ENCODE results near the gene MRTFA. TPM values are rescaled to one million over a fixed set of nuclear protein-coding genes. Genes with fewer than 3 reads are reported as not detected.
"Not testable (repeated sequence)": the region's sequence is repeated elsewhere in the genome, so short reads cannot be mapped to it uniquely, and the experiment has no call there.

The MRTFA gene
- polyA plus RNA-seq, 1 donor = 35.9 TPM

- DNase-seq = no peak
Observed at GRCh38 chr22:40552070-40552469, 84.4 kb downstream of the MRTFA start.

GRCh38 chr22:40547729-40548143 lies 88.8 kb downstream of the MRTFA start:
- DNase-seq = no peak

DNA sequence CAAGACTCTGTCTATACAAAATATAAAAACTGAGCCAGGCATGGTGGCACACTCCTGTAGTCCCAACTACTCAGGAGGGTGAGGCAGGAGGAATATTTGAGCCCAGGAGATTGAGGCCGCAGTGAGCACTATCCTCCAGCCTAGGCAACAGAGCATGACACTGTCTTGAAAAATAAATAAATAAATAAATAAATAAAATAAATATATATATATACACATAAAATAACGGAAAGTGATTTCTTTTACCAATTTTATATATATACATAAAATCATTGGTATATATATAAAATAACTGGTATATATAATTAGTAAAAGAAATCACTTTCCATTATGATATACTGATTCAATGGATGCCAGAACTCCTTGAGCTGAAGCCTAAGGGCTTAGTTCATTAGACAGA lies 91.8 kb downstream of the MRTFA start:
- no peak for DNase-seq

GRCh38 chr22:40542821-40543540 lies 93.5 kb downstream of the MRTFA start:
- no peak for DNase-seq

DNA sequence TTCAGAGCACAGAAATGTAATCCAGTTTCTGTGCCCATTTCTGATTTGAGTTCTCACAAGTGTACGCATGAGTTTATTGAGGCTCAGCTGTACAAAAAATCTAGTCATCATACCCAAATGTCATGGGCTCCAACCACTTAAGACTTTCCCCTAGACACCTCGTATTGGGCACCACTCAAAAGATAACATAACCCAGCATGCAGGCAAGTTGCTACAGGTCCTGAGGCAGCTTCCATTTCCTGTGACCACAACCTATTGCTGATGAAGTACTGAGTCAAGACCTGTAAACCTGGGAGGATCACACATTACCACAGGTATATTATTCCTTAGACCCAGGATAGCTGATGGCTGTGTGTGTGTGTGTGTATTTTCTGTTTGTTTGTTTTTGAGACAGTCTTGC lies 95.2 kb downstream of the MRTFA start:
- no peak for DNase-seq

DNA sequence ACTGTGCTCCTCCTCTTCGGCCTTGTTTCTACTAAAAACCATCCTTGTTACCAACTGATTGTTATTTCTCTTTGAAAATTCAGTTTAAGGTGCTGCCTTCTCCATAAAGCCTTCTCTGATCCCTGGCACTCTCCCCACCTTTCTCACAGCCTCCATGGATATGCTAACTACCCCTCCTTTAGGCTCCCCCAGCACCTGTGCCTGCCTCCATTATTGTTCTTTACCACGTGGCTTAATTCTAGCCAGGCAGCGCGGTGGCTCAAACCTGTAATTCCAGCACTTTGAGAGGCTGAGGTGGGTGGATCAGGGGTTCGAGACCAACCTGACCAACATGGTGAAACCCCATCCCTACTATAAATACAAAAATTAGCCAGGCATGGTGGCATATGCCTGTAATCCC lies 96.3 kb downstream of the MRTFA start:
- no peak for DNase-seq

GRCh38 chr22:40536149-40536548 lies 100.4 kb downstream of the MRTFA start:
- DNase-seq = not testable (repeated sequence)

GRCh38 chr22:40535642-40536041 lies 100.9 kb downstream of the MRTFA start:
- DNase-seq = no peak

- DNase-seq = no peak
Observed at GRCh38 chr22:40535189-40535512, 101.4 kb downstream of the MRTFA start.

DNA sequence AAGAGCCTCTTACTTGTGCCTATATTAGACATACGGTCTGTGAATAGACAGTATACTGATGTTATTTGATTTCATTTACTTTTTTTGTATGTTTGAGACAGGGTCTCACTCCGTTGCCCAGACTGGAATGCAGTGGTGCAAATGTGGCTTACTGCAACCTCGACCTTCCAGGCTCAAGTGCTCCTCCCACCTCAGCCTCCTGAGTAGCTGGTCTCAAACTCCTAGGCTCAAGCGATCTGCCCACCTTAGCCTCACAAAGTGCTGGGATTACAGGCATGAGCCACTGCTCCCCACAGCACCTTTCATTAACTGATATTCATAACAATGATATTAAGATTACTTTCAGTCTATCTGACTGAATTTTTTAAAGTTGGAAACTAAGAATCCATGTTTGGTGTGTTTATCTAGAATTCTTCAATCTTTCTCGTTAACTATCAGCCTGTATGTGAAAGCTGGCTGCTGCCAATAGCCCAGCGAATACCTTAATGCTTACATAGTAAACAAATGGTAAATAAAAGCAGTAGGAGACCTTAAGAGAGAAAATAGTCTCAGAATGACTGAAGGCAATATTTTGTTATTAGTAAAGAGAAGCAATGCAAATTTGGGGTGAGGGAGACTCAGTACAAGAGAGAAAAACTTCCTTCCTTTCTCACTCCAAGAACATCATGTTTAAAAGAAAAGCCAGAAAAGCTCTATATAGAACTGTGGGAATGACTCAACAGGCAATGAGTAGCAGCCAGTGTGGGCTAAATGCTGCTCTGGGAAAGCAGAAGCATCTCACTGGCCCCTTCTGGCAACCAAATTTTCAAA lies 101.9 kb downstream of the MRTFA start:
- no peak for DNase-seq

- DNase-seq = no peak
Observed at GRCh38 chr22:40533712-40534378, 102.7 kb downstream of the MRTFA start.

GRCh38 chr22:40531951-40532900 lies 104.3 kb downstream of the MRTFA start:
- DNase-seq = no peak

- DNase-seq = not testable (repeated sequence)
Observed at GRCh38 chr22:40530391-40530790, 106.1 kb downstream of the MRTFA start.

GRCh38 chr22:40529821-40530220 lies 106.7 kb downstream of the MRTFA start:
- DNase-seq = no peak

GRCh38 chr22:40526960-40527359 lies 109.6 kb downstream of the MRTFA start:
- DNase-seq = no peak

DNA sequence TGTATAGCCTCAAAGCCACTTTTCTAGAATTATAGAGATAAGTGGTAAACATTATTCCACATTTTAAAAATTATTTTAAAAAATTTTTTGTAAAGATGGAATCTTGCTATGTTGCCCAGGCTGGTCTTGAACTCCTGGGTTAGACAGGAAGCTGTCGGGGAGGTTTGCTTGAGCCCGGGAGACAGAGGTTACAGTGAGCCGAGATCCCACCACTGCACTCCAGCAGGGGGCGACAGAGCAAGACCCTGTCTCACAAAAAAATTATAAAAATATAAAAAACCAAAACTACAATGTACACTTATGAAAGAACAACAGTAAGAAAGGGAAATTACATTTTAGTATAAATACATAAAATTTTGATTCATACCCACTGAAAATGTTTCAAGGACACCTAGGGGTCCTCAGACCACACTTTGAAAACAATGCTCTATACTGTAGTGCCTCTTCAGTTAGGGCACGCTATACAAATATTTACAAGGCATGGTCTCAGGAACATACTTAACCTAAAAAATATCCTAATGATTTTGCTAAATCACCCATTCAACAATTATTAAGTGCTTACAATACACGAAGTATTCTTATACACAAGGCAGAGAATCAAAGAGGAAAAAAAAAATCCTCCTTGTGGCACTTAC lies 111.2 kb downstream of the MRTFA start:
- no peak for DNase-seq

DNA sequence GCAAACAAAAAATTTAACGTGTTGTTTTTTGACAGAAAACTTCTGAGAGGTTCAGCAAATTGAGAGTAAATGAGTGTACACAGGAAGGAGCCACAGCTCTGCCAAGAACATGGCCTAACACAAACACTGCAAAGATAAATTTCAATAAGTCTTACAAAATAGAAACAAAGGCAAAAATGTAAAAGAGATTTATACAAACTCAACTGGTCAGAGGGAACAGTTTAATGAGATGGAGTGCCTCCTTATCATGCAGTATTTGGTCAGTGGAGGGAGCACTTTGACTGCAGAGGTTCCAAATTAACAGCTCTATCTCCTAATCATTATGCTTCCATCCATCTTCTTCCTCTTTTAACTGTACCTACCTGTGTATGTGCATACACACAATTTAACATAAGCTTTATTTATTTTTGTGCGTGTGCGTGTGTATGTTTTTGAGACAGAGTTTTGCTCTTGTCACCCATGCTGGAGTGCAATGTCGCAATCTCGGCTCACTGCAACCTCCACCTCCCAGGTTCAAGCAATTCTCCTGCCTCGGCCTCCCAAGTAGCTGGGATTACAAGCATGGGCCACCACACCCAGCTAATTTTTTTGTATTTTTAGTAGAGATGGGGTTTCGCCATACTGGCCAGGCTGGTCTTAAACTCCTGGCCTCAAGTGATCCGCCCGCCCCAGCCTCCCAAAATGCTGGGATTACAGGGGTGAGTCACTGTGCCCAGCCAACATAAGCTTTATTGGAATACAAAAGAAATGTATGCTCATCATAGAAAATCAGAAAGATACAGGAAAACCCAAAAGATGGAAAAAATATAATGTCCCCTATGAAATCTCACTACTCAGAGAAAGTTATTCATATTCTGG lies 111.9 kb downstream of the MRTFA start:
- no peak for DNase-seq

DNA sequence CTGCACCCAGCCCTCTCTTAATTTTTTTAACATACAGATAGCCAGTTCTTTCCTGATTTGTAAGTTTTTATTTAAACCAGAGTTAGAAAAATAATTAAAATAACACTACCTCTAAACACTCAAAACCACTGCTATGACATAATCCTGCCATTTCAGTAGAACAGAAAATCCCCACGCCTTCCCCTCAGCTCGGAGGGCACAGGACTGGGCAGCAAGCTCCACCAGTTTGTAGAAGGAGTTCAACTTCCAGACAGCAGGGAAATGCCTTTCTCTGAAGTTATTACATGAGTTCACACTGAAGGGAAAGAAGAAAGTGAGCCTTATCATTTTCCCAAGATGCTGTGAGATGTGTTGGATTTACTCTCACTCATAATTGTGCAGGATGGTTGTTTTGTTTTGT lies 114.4 kb downstream of the MRTFA start:
- DNase-seq = no peak

- DNase-seq = no peak
Observed at GRCh38 chr22:40521046-40521445, 115.5 kb downstream of the MRTFA start.

DNA sequence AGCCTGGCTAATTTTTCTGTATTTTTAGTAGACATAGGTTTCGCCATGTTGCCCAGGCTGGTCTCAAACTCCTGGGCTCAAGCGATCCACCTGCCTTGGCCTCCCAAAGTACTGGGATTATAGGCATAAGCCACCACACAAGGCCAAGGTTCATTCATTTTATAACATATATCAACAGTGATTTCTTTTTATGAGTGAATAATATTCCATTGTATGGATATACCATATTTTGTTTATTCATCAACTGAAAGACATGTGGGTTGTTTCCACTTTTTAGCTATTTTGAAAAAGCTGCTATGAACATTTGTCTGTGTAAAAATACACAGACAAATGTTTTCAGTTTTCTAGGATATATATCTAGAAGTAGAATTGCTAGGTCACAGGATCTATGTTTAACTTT lies 116.0 kb downstream of the MRTFA start:
- no peak for DNase-seq

DNA sequence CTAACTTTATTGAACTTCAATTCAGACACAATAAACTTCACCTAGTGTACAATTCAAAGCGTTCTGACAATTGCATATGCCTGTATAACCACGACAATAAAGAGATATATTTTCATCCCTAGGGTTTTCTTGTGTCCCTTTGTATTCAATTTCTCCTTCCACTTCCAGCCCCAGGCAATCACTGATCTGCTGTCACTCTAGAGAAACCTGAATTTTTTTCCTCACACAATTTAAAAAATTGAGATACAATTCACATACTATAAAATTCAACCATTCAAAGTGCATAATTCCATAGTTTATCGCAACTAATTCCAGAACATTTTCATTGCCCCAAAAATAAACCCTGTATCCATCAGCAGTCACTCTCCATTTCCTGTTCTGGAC lies 116.6 kb downstream of the MRTFA start:
- DNase-seq = no peak

All from hindlimb muscle (tissue), 1 donor.